Naive B cell (primary cell): ENCODE results near the gene AK2. TPM values are rescaled to one million over a fixed set of nuclear protein-coding genes. Genes with fewer than 3 reads are reported as not detected.
"Not testable (repeated sequence)": the region's sequence is repeated elsewhere in the genome, so short reads cannot be mapped to it uniquely, and the experiment has no call there.

ENCODE experiments used
- ATAC-seq, 2 donors: fragments of 150-1000 bp; cut with Tn5 transposase; 2 replicates each; pipeline ENCODE4 v1.10.0; 2021; ENCODE audit warnings: low read depth in 2 of 2, mild to moderate bottlenecking in 2 of 2, moderate library complexity in 2 of 2
- DNase-seq: peaks from one replicate; pipeline ENCODE4 v3.0.0; 2022
- H3K27ac Mint-ChIP-seq, 6 donors: one replicate each; pipeline ENCODE4 v1.8.0; 2020 to 2022; ENCODE audit warnings: mild to moderate bottlenecking in 6 of 6, mixed read lengths in 6 of 6, moderate library complexity in 5 of 6, inconsistent platforms in 2 of 6
- H3K27me3 Mint-ChIP-seq, 3 donors: one replicate each; pipeline ENCODE4 v1.8.0; 2021 to 2022; ENCODE audit warnings: mixed read lengths in 3 of 3, mild to moderate bottlenecking in 1 of 3
- H3K36me3 Mint-ChIP-seq, 2 donors: one replicate each; pipeline ENCODE4 v1.8.0; 2020 to 2022; ENCODE audit warnings: mixed read lengths in 2 of 2, inconsistent platforms in 1 of 2, mild to moderate bottlenecking in 1 of 2
- H3K4me1 Mint-ChIP-seq, 3 donors: one replicate each; pipeline ENCODE4 v1.8.0; 2020 to 2022; ENCODE audit warnings: mixed read lengths in 3 of 3, inconsistent platforms in 1 of 3, mild to moderate bottlenecking in 1 of 3, moderate library complexity in 1 of 3
- H3K4me3 Mint-ChIP-seq, 8 donors: one replicate each; pipeline ENCODE4 v1.8.0; 2020 to 2022; ENCODE audit warnings: mild to moderate bottlenecking in 8 of 8, mixed read lengths in 8 of 8, moderate library complexity in 8 of 8, inconsistent platforms in 2 of 8
- H3K9me3 Mint-ChIP-seq, 7 donors: one replicate each; pipeline ENCODE4 v1.8.0; 2020 to 2022; ENCODE audit warnings: mixed read lengths in 7 of 7, mild to moderate bottlenecking in 5 of 7, inconsistent platforms in 2 of 7, moderate library complexity in 1 of 7
- polyA plus RNA-seq, 6 donors: library from polyadenylated mRNA; unstranded; fragments of 300-500 nt; fragmentation: Illumina TruSeq; gene quantifications; one replicate each; pipeline ENCODE4 v1.2.3, GENCODE V29; 2021; ENCODE audit warnings: low read depth in 6 of 6

AK2 gene
- polyA plus RNA-seq, 6 donors from 2014 or later, result 107 to 151 (median 134) TPM

- ATAC-seq, H3K4me1 Mint-ChIP-seq, H3K27ac Mint-ChIP-seq, H3K4me3 Mint-ChIP-seq, DNase-seq: not testable (repeated sequence)
- peaks cover 24 to 54% (median 49%) of the 10 kb centered on the region in 7 donors for H3K9me3 Mint-ChIP-seq
- H3K36me3 Mint-ChIP-seq, result peaks cover 24 to 46% of the 10 kb centered on the region in 2 donors
- H3K27me3 Mint-ChIP-seq, result peaks cover 0 to 16% (median 16%) of the 10 kb centered on the region in 3 donors
Measured at GRCh38 chr1:33068108-33068507, 31.4 kb upstream of the AK2 start.

- not testable (repeated sequence) for H3K4me1 Mint-ChIP-seq, DNase-seq, ATAC-seq, H3K27ac Mint-ChIP-seq, H3K4me3 Mint-ChIP-seq
- H3K36me3 Mint-ChIP-seq, result peaks cover 24 to 62% of the 10 kb centered on the region in 2 donors
- H3K27me3 Mint-ChIP-seq, result peaks cover 4 to 16% (median 16%) of the 10 kb centered on the region in 3 donors
- H3K9me3 Mint-ChIP-seq, result peaks cover 32 to 70% (median 60%) of the 10 kb centered on the region in 7 donors
Measured at GRCh38 chr1:33066477-33066876, 29.8 kb upstream of the AK2 start.

- Mint-ChIP-seq H3K9me3 (peaks cover 28 to 73% (median 59%) of the 10 kb centered on the region in 7 donors), H3K36me3 (peaks cover 24 to 60% of the 10 kb centered on the region in 2 donors), H3K4me1 (peaks cover 0 to 3% (median 2%) of the 10 kb centered on the region in 3 donors), H3K4me3 (no peak overlapping the region), H3K27me3 (peaks cover 4 to 16% (median 9%) of the 10 kb centered on the region in 3 donors), H3K27ac (no peak overlapping the region)
- no peak for DNase-seq
- no peak for ATAC-seq
Measured at GRCh38 chr1:33065301-33065700, 28.6 kb upstream of the AK2 start.

GRCh38 chr1:33064284-33064683 lies 27.6 kb upstream of the AK2 start:
- Mint-ChIP-seq H3K27ac (peak overlapping the region in 1 of 6 donors; percentile 33), H3K36me3 (peaks cover 24 to 54% of the 10 kb centered on the region in 2 donors), H3K9me3 (peaks cover 24 to 77% (median 59%) of the 10 kb centered on the region in 7 donors), H3K27me3 (peaks cover 4 to 16% (median 9%) of the 10 kb centered on the region in 3 donors)
- ATAC-seq, H3K4me1 Mint-ChIP-seq, DNase-seq, H3K4me3 Mint-ChIP-seq: not testable (repeated sequence)

- Mint-ChIP-seq H3K27ac (peak overlapping the region in 2 of 6 donors; percentile 46 to 53), H3K4me1 (peaks cover 9 to 15% (median 10%) of the 10 kb centered on the region in 3 donors), H3K4me3 (no peak overlapping the region), H3K27me3 (peaks cover 0 to 7% (median 4%) of the 10 kb centered on the region in 3 donors), H3K36me3 (peaks cover 24 to 50% of the 10 kb centered on the region in 2 donors), H3K9me3 (peaks cover 22 to 71% (median 51%) of the 10 kb centered on the region in 7 donors)
- no peak for DNase-seq
- ATAC-seq, result no peak
Measured at GRCh38 chr1:33061834-33062233, 25.2 kb upstream of the AK2 start.

GRCh38 chr1:33060579-33061083 lies 23.9 kb upstream of the AK2 start:
- Mint-ChIP-seq H3K27me3 (peaks cover 0 to 7% (median 4%) of the 10 kb centered on the region in 3 donors), H3K9me3 (peaks cover 22 to 59% (median 39%) of the 10 kb centered on the region in 7 donors), H3K36me3 (peaks cover 13 to 46% of the 10 kb centered on the region in 2 donors), H3K4me3 (no peak overlapping the region), H3K27ac (no peak overlapping the region), H3K4me1 (peaks cover 10 to 15% (median 11%) of the 10 kb centered on the region in 3 donors)
- no peak for ATAC-seq
- DNase-seq, result no peak

- no peak overlapping the region for H3K4me3 Mint-ChIP-seq
- DNase-seq (no peak), ATAC-seq (no peak)
- H3K27ac Mint-ChIP-seq, result no peak overlapping the region
- peaks cover 0 to 14% of the 10 kb centered on the region in 2 donors for H3K36me3 Mint-ChIP-seq
- peaks cover 14 to 19% (median 15%) of the 10 kb centered on the region in 3 donors for H3K4me1 Mint-ChIP-seq
- H3K9me3 Mint-ChIP-seq, result peaks cover 6 to 25% (median 13%) of the 10 kb centered on the region in 7 donors
- peaks cover 0 to 4% (median 0%) of the 10 kb centered on the region in 3 donors for H3K27me3 Mint-ChIP-seq
Measured at GRCh38 chr1:33057095-33057494, 20.4 kb upstream of the AK2 start.

GRCh38 chr1:33056426-33056825 lies 19.7 kb upstream of the AK2 start:
- no peak overlapping the region for H3K27ac Mint-ChIP-seq
- no peaks in the 10 kb centered on the region for H3K27me3 Mint-ChIP-seq
- H3K36me3 Mint-ChIP-seq, result peaks cover 0 to 8% of the 10 kb centered on the region in 2 donors
- peaks cover 3 to 18% (median 7%) of the 10 kb centered on the region in 7 donors for H3K9me3 Mint-ChIP-seq
- H3K4me1 Mint-ChIP-seq, result peaks cover 14 to 19% (median 15%) of the 10 kb centered on the region in 3 donors
- ATAC-seq (no peak), DNase-seq (no peak)
- H3K4me3 Mint-ChIP-seq, result no peak overlapping the region

GRCh38 chr1:33055210-33056008 lies 18.7 kb upstream of the AK2 start:
- DNase-seq (peak; percentile 32), ATAC-seq (no peak)
- Mint-ChIP-seq H3K27ac (peak overlapping the region in 1 of 6 donors; percentile 65), H3K36me3 (peaks cover 0 to 14% of the 10 kb centered on the region in 2 donors), H3K27me3 (peaks cover 0 to 5% (median 4%) of the 10 kb centered on the region in 3 donors), H3K9me3 (peaks cover 1 to 12% (median 9%) of the 10 kb centered on the region in 7 donors), H3K4me3 (no peak overlapping the region), H3K4me1 (peaks cover 17 to 19% (median 18%) of the 10 kb centered on the region in 3 donors)

- H3K4me3 Mint-ChIP-seq, result no peak overlapping the region
- ATAC-seq (no peak), DNase-seq (no peak)
- peak overlapping the region in 1 of 6 donors; percentile 73 for H3K27ac Mint-ChIP-seq
- H3K27me3 Mint-ChIP-seq, result peaks cover 0 to 28% (median 4%) of the 10 kb centered on the region in 3 donors
- H3K4me1 Mint-ChIP-seq, result peaks cover 2 to 6% (median 6%) of the 10 kb centered on the region in 3 donors
- peaks cover 0 to 6% of the 10 kb centered on the region in 2 donors for H3K36me3 Mint-ChIP-seq
- peaks cover 0 to 4% (median 0%) of the 10 kb centered on the region in 7 donors for H3K9me3 Mint-ChIP-seq
Measured at GRCh38 chr1:33050221-33051076, 13.8 kb upstream of the AK2 start.

- Mint-ChIP-seq H3K36me3 (peaks cover 0 to 6% of the 10 kb centered on the region in 2 donors), H3K4me1 (peaks cover 0 to 3% (median 2%) of the 10 kb centered on the region in 3 donors), H3K9me3 (peaks cover 0 to 4% (median 0%) of the 10 kb centered on the region in 7 donors), H3K27me3 (peaks cover 0 to 28% (median 4%) of the 10 kb centered on the region in 3 donors), H3K27ac (no peak overlapping the region), H3K4me3 (no peak overlapping the region)
- ATAC-seq (no peak), DNase-seq (no peak)
Measured at GRCh38 chr1:33049371-33049770, 12.7 kb upstream of the AK2 start.

GRCh38 chr1:33048426-33048825 lies 11.7 kb upstream of the AK2 start:
- Mint-ChIP-seq H3K4me3 (no peak overlapping the region), H3K27ac (no peak overlapping the region)

More at GRCh38 chr1:33048426-33048825, 11.7 kb upstream of the AK2 start:
- no peak for DNase-seq
- Mint-ChIP-seq H3K4me1 (peaks cover 0 to 3% (median 2%) of the 10 kb centered on the region in 3 donors), H3K9me3 (peaks cover 0 to 4% (median 0%) of the 10 kb centered on the region in 7 donors), H3K36me3 (peaks cover 0 to 6% of the 10 kb centered on the region in 2 donors), H3K27me3 (peaks cover 0 to 28% (median 4%) of the 10 kb centered on the region in 3 donors)
- ATAC-seq, result no peak
